ENCODE data around the gene SMG1. TPM values are rescaled to one million over a fixed set of nuclear protein-coding genes. Genes with fewer than 3 reads are reported as not detected.

The SMG1 gene
- total RNA-seq, 1 experiment from 2014 or later = 72.7 TPM

- intact Hi-C loops (cut with micrococcal nuclease) = loop anchor here (1.0 to 2.0 kb wide), 2 partner anchors 43 to 169 kb away; partner anchors contain the start of genes ARL6IP1 and SMG1
- CTCF ChIA-PET = interaction anchor here (1.8 kb wide), 1 partner anchor 168 kb away, joined by 9 read pairs; the partner anchor contains the start of gene ARL6IP1
- H3K27me3 ChIP-seq (ENCODE audit: insufficient read depth, low read length) = no peaks in the 10 kb centered on the region
- POLR2A ChIA-PET = interaction anchor here (1.8 kb wide), 1 partner anchor 168 kb away, joined by 6 read pairs; the partner anchor contains the start of gene ARL6IP1
- no peaks in the 10 kb centered on the region for H3K9me2 ChIP-seq (ENCODE audit: insufficient read depth)
- no peak overlapping the region for H3K4me2 ChIP-seq (ENCODE audit: low read length)
- H3K4me1 ChIP-seq (ENCODE audit: control insufficient read depth in 1 of 2, insufficient read depth in 2 of 2, low read length in 2 of 2) = peaks cover 0 to 7% of the 10 kb centered on the region in 2 experiments; a peak in 3 of 4 replicates
- no peaks in the 10 kb centered on the region for H3K36me3 ChIP-seq (ENCODE audit: control insufficient read depth in 1 of 2, insufficient read depth in 2 of 2, low read length in 2 of 2)
- ATAC-seq (no peak), DNase-seq (ENCODE audit: low read depth, low spot score) (no peak)
- no peak overlapping the region for H3K9ac ChIP-seq (ENCODE audit: low read length)
- RAD21 ChIA-PET (ENCODE audit: low non-redundant PET in 1 of 2, low total read pairs in 2 of 2, uncharacterized antibody in 2 of 2, unreplicated experiment in 2 of 2) = no interaction called here
- no peaks in the 10 kb centered on the region for H3K9me3 ChIP-seq (ENCODE audit: control insufficient read depth in 1 of 2, insufficient read depth in 1 of 2, low read depth in 1 of 2, low read length in 2 of 2)
- H3K79me2 ChIP-seq (ENCODE audit: insufficient read depth, low read length) = no peaks in the 10 kb centered on the region
- TF ChIP-seq POLR2A (IDR thresholded peaks at IDR 0.05; ENCODE audit: borderline replicate concordance, extremely low read depth, insufficient read depth, insufficient read length) (no peak), MAX (IDR thresholded peaks at IDR 0.05) (no peak), SP1 (IDR thresholded peaks at IDR 0.05; ENCODE audit: low read depth) (no peak), TCF7L2 (IDR thresholded peaks at IDR 0.05; ENCODE audit: borderline replicate concordance, extremely low read depth, insufficient read depth, insufficient read length) (no peak), EZH2 (IDR thresholded peaks at IDR 0.05) (no peak), CBX3 (IDR thresholded peaks at IDR 0.05; ENCODE audit: low read depth) (no peak), ATF3 (IDR thresholded peaks at IDR 0.05) (no peak), ZNF274 (IDR thresholded peaks at IDR 0.05; ENCODE audit: low read depth, low read length) (no peak), SRF (IDR thresholded peaks at IDR 0.05; ENCODE audit: low read depth) (no peak), POLR2AphosphoS5 (IDR thresholded peaks at IDR 0.05; ENCODE audit: low read depth, low read length) (no peak), FOSL1 (IDR thresholded peaks at IDR 0.05; ENCODE audit: low read depth) (no peak)
- TF ChIP-seq, protein P1, sequence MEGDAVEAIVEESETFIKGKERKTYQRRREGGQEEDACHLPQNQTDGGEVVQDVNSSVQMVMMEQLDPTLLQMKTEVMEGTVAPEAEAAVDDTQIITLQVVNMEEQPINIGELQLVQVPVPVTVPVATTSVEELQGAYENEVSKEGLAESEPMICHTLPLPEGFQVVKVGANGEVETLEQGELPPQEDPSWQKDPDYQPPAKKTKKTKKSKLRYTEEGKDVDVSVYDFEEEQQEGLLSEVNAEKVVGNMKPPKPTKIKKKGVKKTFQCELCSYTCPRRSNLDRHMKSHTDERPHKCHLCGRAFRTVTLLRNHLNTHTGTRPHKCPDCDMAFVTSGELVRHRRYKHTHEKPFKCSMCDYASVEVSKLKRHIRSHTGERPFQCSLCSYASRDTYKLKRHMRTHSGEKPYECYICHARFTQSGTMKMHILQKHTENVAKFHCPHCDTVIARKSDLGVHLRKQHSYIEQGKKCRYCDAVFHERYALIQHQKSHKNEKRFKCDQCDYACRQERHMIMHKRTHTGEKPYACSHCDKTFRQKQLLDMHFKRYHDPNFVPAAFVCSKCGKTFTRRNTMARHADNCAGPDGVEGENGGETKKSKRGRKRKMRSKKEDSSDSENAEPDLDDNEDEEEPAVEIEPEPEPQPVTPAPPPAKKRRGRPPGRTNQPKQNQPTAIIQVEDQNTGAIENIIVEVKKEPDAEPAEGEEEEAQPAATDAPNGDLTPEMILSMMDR (IDR thresholded peaks at IDR 0.05 in 2 of 3, conservative IDR thresholded peaks at IDR 0.05 in 1 of 3; ENCODE audit: borderline replicate concordance in 1 of 3, insufficient read depth in 1 of 3, low read depth in 2 of 3, low read length in 2 of 3) = no peak
- H3K27ac ChIP-seq (ENCODE audit: low read depth, low read length) = no peak overlapping the region
- no peak overlapping the region for H2AFZ ChIP-seq (ENCODE audit: low read depth, low read length, poor library complexity, severe bottlenecking)
- H3K4me3 ChIP-seq (replicated peaks in 1 of 2; ENCODE audit: low read depth in 1 of 2, low read length in 2 of 2) = no peak overlapping the region
- BruUV-seq (replicated peaks) = no TSS peak
- no peaks in the 10 kb centered on the region for H4K20me1 ChIP-seq (ENCODE audit: insufficient read depth)
These were observed 43.6 kb upstream of the SMG1 start for GRCh38 chr16:18969855-18970240.

Measured in HCT116 (cell line).